Spleen (tissue), 7 donors: ENCODE measurements around the gene ZNF841.
"Not testable (repeated sequence)": the region's sequence is repeated elsewhere in the genome, so short reads cannot be mapped to it uniquely, and the experiment has no call there.

Experiments used
- POLR2A ChIP-seq, 3 donors: fragments of 450-650 bp; IDR thresholded peaks; one replicate each; pipeline ENCODE4 v1.5.1; 2017; ENCODE audit warnings: antibody characterized with exemption in 3 of 3, mild to moderate bottlenecking in 1 of 3
- TF ChIP-seq, protein P1 (sequence below), 11 experiments: fragments of 200-600 bp in 7 of 11; fragments of 450-650 bp in 4 of 11; sonication (generic) in 4 of 11; IDR thresholded peaks in 8 of 11; conservative IDR thresholded peaks in 3 of 11; 1 replicate in 7 of 11; 2 replicates in 4 of 11; pipeline versions ENCODE4 v1.4.0 to v1.8.0; 2016 to 2021; ENCODE audit warnings: antibody characterized with exemption in 11 of 11, inconsistent platforms in 4 of 11, mild to moderate bottlenecking in 1 of 11
- donor health status: DM: no; HTN: no; CAD: no; lungs with moderate emphysema.
- donor health status: DM: no; HTN: no; CAD: no.
- donor health status: DM: no; HTN: no; CAD: no.

DNA sequence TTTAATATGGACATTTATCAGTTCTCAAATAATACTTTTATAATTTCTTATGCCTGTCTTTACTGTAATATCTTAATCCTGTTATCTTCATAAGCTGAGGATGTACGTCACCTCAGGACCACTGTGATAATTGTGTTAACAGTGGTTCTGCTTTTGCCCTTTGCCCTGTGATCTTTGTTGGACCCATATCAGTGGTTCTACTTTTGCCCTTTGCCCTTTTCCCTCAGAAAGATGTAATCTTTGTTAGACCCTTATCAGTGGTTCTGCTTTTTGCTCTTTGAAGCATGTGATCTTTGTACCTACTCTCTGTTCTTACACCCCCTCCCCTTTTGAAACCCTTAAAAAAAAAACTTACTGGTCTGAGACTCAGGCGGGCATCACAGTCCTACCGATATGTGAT lies 39.1 kb downstream of the ZNF841 start:
- TF ChIP-seq, protein P1, sequence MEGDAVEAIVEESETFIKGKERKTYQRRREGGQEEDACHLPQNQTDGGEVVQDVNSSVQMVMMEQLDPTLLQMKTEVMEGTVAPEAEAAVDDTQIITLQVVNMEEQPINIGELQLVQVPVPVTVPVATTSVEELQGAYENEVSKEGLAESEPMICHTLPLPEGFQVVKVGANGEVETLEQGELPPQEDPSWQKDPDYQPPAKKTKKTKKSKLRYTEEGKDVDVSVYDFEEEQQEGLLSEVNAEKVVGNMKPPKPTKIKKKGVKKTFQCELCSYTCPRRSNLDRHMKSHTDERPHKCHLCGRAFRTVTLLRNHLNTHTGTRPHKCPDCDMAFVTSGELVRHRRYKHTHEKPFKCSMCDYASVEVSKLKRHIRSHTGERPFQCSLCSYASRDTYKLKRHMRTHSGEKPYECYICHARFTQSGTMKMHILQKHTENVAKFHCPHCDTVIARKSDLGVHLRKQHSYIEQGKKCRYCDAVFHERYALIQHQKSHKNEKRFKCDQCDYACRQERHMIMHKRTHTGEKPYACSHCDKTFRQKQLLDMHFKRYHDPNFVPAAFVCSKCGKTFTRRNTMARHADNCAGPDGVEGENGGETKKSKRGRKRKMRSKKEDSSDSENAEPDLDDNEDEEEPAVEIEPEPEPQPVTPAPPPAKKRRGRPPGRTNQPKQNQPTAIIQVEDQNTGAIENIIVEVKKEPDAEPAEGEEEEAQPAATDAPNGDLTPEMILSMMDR (IDR thresholded peaks at IDR 0.05 in 8 of 11, conservative IDR thresholded peaks at IDR 0.05 in 3 of 11) = not testable (repeated sequence)
- not testable (repeated sequence) for TF ChIP-seq POLR2A (IDR thresholded peaks at IDR 0.05)
